ENCODE results near the gene PYROXD2.

DNA sequence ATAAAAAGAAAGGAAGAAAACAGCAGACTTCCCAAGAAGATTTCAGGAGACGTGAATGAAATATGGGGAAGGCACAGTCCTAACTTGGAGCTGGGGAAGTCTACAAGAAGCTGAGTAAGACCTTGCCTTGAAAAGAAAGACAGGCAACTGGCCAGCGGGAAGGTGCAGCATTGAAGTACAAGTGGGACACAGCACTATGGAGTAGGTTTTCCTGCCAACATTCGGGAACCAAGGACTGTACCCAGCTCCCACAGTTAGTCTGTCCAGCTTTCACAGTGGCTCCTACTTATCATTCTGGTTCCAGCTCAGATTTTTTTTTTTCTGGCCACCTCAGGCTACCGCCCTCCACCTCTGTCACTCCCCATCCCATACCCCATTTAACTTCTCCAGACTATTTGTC, 21.7 kb upstream of the PYROXD2 start:
- no peak for TF ChIP-seq RAD21 (IDR thresholded peaks at IDR 0.05; ENCODE audit: insufficient read depth, low read depth, low read length)
- no peak for TF ChIP-seq FOXM1 (IDR thresholded peaks at IDR 0.05; ENCODE audit: low read depth, low read length)
- TF ChIP-seq FOXK2 (IDR thresholded peaks at IDR 0.05), result no peak
- TF ChIP-seq, protein P1, sequence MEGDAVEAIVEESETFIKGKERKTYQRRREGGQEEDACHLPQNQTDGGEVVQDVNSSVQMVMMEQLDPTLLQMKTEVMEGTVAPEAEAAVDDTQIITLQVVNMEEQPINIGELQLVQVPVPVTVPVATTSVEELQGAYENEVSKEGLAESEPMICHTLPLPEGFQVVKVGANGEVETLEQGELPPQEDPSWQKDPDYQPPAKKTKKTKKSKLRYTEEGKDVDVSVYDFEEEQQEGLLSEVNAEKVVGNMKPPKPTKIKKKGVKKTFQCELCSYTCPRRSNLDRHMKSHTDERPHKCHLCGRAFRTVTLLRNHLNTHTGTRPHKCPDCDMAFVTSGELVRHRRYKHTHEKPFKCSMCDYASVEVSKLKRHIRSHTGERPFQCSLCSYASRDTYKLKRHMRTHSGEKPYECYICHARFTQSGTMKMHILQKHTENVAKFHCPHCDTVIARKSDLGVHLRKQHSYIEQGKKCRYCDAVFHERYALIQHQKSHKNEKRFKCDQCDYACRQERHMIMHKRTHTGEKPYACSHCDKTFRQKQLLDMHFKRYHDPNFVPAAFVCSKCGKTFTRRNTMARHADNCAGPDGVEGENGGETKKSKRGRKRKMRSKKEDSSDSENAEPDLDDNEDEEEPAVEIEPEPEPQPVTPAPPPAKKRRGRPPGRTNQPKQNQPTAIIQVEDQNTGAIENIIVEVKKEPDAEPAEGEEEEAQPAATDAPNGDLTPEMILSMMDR (IDR thresholded peaks at IDR 0.05 in 2 of 3, conservative IDR thresholded peaks at IDR 0.05 in 1 of 3; ENCODE audit: control insufficient read depth in 2 of 3, extremely low read depth in 1 of 3, insufficient read depth in 1 of 3, low read depth in 3 of 3, low read length in 3 of 3), result no peak
- no peak for TF ChIP-seq POLR2AphosphoS5 (IDR thresholded peaks at IDR 0.05; ENCODE audit: low read length)
- TF ChIP-seq TCF7 (IDR thresholded peaks at IDR 0.05; ENCODE audit: borderline replicate concordance), result no peak
- TF ChIP-seq, protein P2, sequence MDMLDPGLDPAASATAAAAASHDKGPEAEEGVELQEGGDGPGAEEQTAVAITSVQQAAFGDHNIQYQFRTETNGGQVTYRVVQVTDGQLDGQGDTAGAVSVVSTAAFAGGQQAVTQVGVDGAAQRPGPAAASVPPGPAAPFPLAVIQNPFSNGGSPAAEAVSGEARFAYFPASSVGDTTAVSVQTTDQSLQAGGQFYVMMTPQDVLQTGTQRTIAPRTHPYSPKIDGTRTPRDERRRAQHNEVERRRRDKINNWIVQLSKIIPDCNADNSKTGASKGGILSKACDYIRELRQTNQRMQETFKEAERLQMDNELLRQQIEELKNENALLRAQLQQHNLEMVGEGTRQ (IDR thresholded peaks at IDR 0.05; ENCODE audit: borderline replicate concordance, low read depth, low read length), result no peak
- TF ChIP-seq POLR2A (IDR thresholded peaks at IDR 0.05; ENCODE audit: low read depth, low read length), result no peak

Measured in GM12878 (cell line).